Prostate gland (tissue), 2 donors: Measurements from ENCODE around the gene MYH15.

Experiments used
- POLR2A ChIP-seq: fragments of 450-650 bp; IDR thresholded peaks from one replicate; pipeline ENCODE4 v1.6.1; 2016; ENCODE audit warnings: antibody characterized with exemption, mild to moderate bottlenecking
- POLR2AphosphoS5 ChIP-seq: sonication (generic); formaldehyde crosslinking; IDR thresholded peaks from one replicate; pipeline ENCODE4 v1.6.1; 2017; ENCODE audit warnings: antibody characterized with exemption
- TF ChIP-seq, protein P1 (sequence below), 4 experiments: fragments of 200-600 bp in 2 of 4; fragments of 450-650 bp in 2 of 4; sonication (generic) in 2 of 4; IDR thresholded peaks; 1 replicate in 3 of 4; 2 replicates in 1 of 4; pipeline ENCODE4 v1.5.1; 2016 to 2019; ENCODE audit warnings: antibody characterized with exemption in 4 of 4, mild to moderate bottlenecking in 2 of 4, moderate library complexity in 2 of 4

GRCh38 chr3:108546692-108547091, 36.3 kb upstream of the MYH15 start:
- TF ChIP-seq, protein P1, sequence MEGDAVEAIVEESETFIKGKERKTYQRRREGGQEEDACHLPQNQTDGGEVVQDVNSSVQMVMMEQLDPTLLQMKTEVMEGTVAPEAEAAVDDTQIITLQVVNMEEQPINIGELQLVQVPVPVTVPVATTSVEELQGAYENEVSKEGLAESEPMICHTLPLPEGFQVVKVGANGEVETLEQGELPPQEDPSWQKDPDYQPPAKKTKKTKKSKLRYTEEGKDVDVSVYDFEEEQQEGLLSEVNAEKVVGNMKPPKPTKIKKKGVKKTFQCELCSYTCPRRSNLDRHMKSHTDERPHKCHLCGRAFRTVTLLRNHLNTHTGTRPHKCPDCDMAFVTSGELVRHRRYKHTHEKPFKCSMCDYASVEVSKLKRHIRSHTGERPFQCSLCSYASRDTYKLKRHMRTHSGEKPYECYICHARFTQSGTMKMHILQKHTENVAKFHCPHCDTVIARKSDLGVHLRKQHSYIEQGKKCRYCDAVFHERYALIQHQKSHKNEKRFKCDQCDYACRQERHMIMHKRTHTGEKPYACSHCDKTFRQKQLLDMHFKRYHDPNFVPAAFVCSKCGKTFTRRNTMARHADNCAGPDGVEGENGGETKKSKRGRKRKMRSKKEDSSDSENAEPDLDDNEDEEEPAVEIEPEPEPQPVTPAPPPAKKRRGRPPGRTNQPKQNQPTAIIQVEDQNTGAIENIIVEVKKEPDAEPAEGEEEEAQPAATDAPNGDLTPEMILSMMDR (IDR thresholded peaks at IDR 0.05) = no peak
- TF ChIP-seq POLR2A (no peak), POLR2AphosphoS5 (no peak)
